B cell (primary cell): Measurements from ENCODE around the gene FEM1B. TPM values are rescaled to one million over a fixed set of nuclear protein-coding genes. Genes with fewer than 3 reads are reported as not detected.

Experiments used
- ATAC-seq: fragments of 200-7000 bp; cut with Tn5 transposase; one replicate; pipeline ENCODE4 v1.10.0; 2021; ENCODE audit warnings: low read depth, mild to moderate bottlenecking, moderate number of reproducible peaks, moderate library complexity
- CTCF ChIA-PET: fragments of 350-600 bp; sonication (Branson Sonifier 250); formaldehyde crosslinking; loops from one replicate; lab custom pipeline; 2021; ENCODE audit warnings: antibody characterized with exemption, inconsistent platforms; lab: Charles Lee
- POLR2A ChIA-PET: fragments of 350-600 bp; sonication (Branson Sonifier 250); formaldehyde crosslinking; loops from one replicate; lab custom pipeline; 2021; ENCODE audit warnings: antibody characterized with exemption; lab: Charles Lee
- DNase-seq: peaks from one replicate; pipeline ENCODE4 v3.0.0; 2013
- H2AFZ ChIP-seq: 2 replicates; pipeline ENCODE4 v1.6.1; 2012; ENCODE audit warnings: mild to moderate bottlenecking, low read depth, low read length; ENCODE audit not compliant: insufficient read depth, poor library complexity, severe bottlenecking
- H3K27ac ChIP-seq, 2 donors: 1 replicate in 1 of 2; 2 replicates in 1 of 2; pipeline ENCODE4 v1.5.1; 2012 to 2013; ENCODE audit warnings: low read length in 2 of 2, mild to moderate bottlenecking in 2 of 2, moderate library complexity in 1 of 2
- H3K27me3 ChIP-seq, 4 experiments: fragments of 200-600 bp in 1 of 4; sonication (generic) in 1 of 4; replicated peaks in 1 of 4; 1 replicate in 2 of 4; 2 replicates in 2 of 4; pipeline versions ENCODE4 v1.6.1 to v1.7.0; 2013 to 2016; ENCODE audit warnings: low read length in 3 of 4, mild to moderate bottlenecking in 2 of 4, mixed read lengths in 1 of 4, moderate library complexity in 1 of 4; ENCODE audit not compliant: insufficient read depth in 4 of 4, control insufficient read depth in 3 of 4; ENCODE audit errors: control extremely low read depth in 1 of 4
- H3K36me3 ChIP-seq, 2 experiments: replicated peaks in 1 of 2; 1 replicate in 1 of 2; 2 replicates in 1 of 2; pipeline versions ENCODE4 v1.6.1 to v1.7.1; 2013; ENCODE audit warnings: low read length in 1 of 2; ENCODE audit not compliant: insufficient read depth in 2 of 2, control insufficient read depth in 1 of 2; ENCODE audit errors: control extremely low read depth in 1 of 2, extremely low read depth in 1 of 2
- H3K4me1 ChIP-seq, 2 donors: fragments of 200-600 bp in 1 of 2; sonication (generic) in 1 of 2; 1 replicate in 1 of 2; 2 replicates in 1 of 2; pipeline versions ENCODE4 v1.5.1 to v1.6.1; 2013 to 2017; ENCODE audit warnings: low read length in 2 of 2; ENCODE audit not compliant: control insufficient read depth in 2 of 2, insufficient read depth in 2 of 2
- H3K4me2 ChIP-seq: replicated peaks from 2 replicates; pipeline ENCODE3; 2012; ENCODE audit warnings: mild to moderate bottlenecking, low read depth, low read length; ENCODE audit not compliant: poor library complexity, severe bottlenecking
- H3K4me3 ChIP-seq, 5 experiments: fragments of 200-600 bp in 1 of 5; sonication (generic) in 1 of 5; 1 replicate in 3 of 5; 2 replicates in 2 of 5; pipeline versions ENCODE4 v1.5.1 to v1.7.0; 2011 to 2016; ENCODE audit warnings: low read length in 4 of 5, mild to moderate bottlenecking in 4 of 5, low read depth in 2 of 5, control low read depth in 1 of 5, moderate library complexity in 1 of 5; ENCODE audit not compliant: insufficient read depth in 1 of 5; ENCODE audit errors: control extremely low read depth in 1 of 5, extremely low read depth in 1 of 5
- H3K79me2 ChIP-seq: fragments of 200-600 bp; sonication (generic); one replicate; pipeline ENCODE4 v1.6.0; 2016; ENCODE audit warnings: low read length; ENCODE audit not compliant: control insufficient read depth, insufficient read depth
- H3K9ac ChIP-seq: fragments of 200-600 bp; sonication (generic); 2 replicates; pipeline ENCODE4 v1.6.1; 2017; ENCODE audit warnings: mild to moderate bottlenecking, low read length, moderate library complexity
- H3K9me3 ChIP-seq, 3 donors: one replicate each; pipeline versions ENCODE4 v1.6.1 to v1.7.1; 2013; ENCODE audit warnings: low read length in 2 of 3; ENCODE audit not compliant: control insufficient read depth in 2 of 3, insufficient read depth in 1 of 3; ENCODE audit errors: control extremely low read depth in 1 of 3
- H4K20me1 ChIP-seq: 2 replicates; pipeline ENCODE4 v1.6.0; 2012; ENCODE audit warnings: mild to moderate bottlenecking, low read length; ENCODE audit not compliant: insufficient read depth, control insufficient read depth, poor library complexity, severe bottlenecking
- H3K27ac Mint-ChIP-seq: one replicate; pipeline ENCODE4 v1.8.0; 2021; ENCODE audit warnings: mixed read lengths
- H3K27me3 Mint-ChIP-seq: one replicate; pipeline ENCODE4 v1.8.0; 2021; ENCODE audit warnings: mixed read lengths
- H3K4me1 Mint-ChIP-seq: one replicate; pipeline ENCODE4 v1.8.0; 2021; ENCODE audit warnings: mixed read lengths
- H3K4me3 Mint-ChIP-seq: one replicate; pipeline ENCODE4 v1.8.0; 2021; ENCODE audit warnings: mixed read lengths
- H3K9me3 Mint-ChIP-seq: one replicate; pipeline ENCODE4 v1.8.0; 2022; ENCODE audit warnings: mixed read lengths; ENCODE audit not compliant: insufficient read depth
- CTCF ChIP-seq: fragments of 200-600 bp; IDR thresholded peaks from one replicate; pipeline ENCODE4 v1.8.0; 2022; ENCODE audit warnings: antibody characterized with exemption, mild to moderate bottlenecking
- EZH2 ChIP-seq: IDR thresholded peaks from 2 replicates; pipeline ENCODE4 v1.6.1; 2012; ENCODE audit warnings: borderline replicate concordance, low read depth, mild to moderate bottlenecking, moderate library complexity, low read length; ENCODE audit not compliant: insufficient read depth, poor library complexity, severe bottlenecking
- WGBS: methylation state at CpG from one replicate; pipeline ENCODE4 v1.1.5; 2013; ENCODE audit warnings: missing lambda C conversion rate; ENCODE audit not compliant: insufficient coverage; 5-methylcytosine and 5-hydroxymethylcytosine counted together
- intact Hi-C: fragments of 100-400 bp; cut with micrococcal nuclease; formaldehyde crosslinking; loops from one replicate; pipeline ENCODE4 v1.10.0; 2022
- polyA plus RNA-seq: library from polyadenylated mRNA; depleted of rRNA; stranded (reverse); fragments of >200 nt; gene quantifications from 2 replicates; pipeline ENCODE4 v1.2.3, GENCODE V29; 2012
- total RNA-seq, 2 donors: library from RNA; stranded (reverse); fragments of 120-200 nt in 1 of 2; gene quantifications; 1 replicate in 1 of 2; 2 replicates in 1 of 2; pipeline versions ENCODE4 v1.2.3 to v1.2.4, GENCODE V29; 2013 to 2022

FEM1B gene
- total and polyA plus RNA-seq, 2 donors (not counting 1 experiment from before 2014, with no cell fraction given), result 13.8 to 52.4 TPM

- Histone ChIP-seq H3K36me3 (no peaks in the 10 kb centered on the region), H3K4me3 (no peak overlapping the region), H3K27me3 (no peaks in the 10 kb centered on the region), H3K79me2 (no peaks in the 10 kb centered on the region), H3K4me1 (no peaks in the 10 kb centered on the region), H3K4me2 (no peak overlapping the region), H3K9me3 (no peaks in the 10 kb centered on the region), H3K27ac (no peak overlapping the region), H2AFZ (no peak overlapping the region), H4K20me1 (no peaks in the 10 kb centered on the region), H3K9ac (no peak overlapping the region)
- intact Hi-C loops, result no loop called here
- ATAC-seq (no peak), DNase-seq (no peak)
- ChIA-PET CTCF (no interaction called here), POLR2A (no interaction called here)
- H3K9me3 Mint-ChIP-seq, result no peaks in the 10 kb centered on the region
- no peak overlapping the region for H3K4me3 Mint-ChIP-seq
- TF ChIP-seq EZH2 (no peak), CTCF (no peak)
- H3K27ac Mint-ChIP-seq, result no peak overlapping the region
- H3K4me1 Mint-ChIP-seq, result no peaks in the 10 kb centered on the region
- H3K27me3 Mint-ChIP-seq, result peaks cover 13% of the 10 kb centered on the region
- WGBS, result no CpG with 5 or more reads among the region's 1 CpG
These were observed 37.5 kb downstream of the FEM1B start for GRCh38 chr15:68315035-68315434.

- Histone ChIP-seq H3K27me3 (no peaks in the 10 kb centered on the region), H3K36me3 (no peaks in the 10 kb centered on the region), H3K27ac (no peak overlapping the region), H3K79me2 (no peaks in the 10 kb centered on the region), H4K20me1 (no peaks in the 10 kb centered on the region), H3K4me2 (no peak overlapping the region), H3K4me1 (no peaks in the 10 kb centered on the region), H3K4me3 (no peak overlapping the region), H2AFZ (no peak overlapping the region), H3K9ac (no peak overlapping the region), H3K9me3 (no peaks in the 10 kb centered on the region)
- Mint-ChIP-seq H3K27me3 (peaks cover 13% of the 10 kb centered on the region), H3K4me1 (no peaks in the 10 kb centered on the region), H3K4me3 (no peak overlapping the region), H3K27ac (no peak overlapping the region), H3K9me3 (no peaks in the 10 kb centered on the region)
- TF ChIP-seq EZH2, result no peak
- no peak for TF ChIP-seq CTCF
- ChIA-PET CTCF (interaction anchor here (1.2 to 1.5 kb wide), 2 partner anchors 16 to 62 kb away, joined by 4 to 7 read pairs; no protein-coding TSS in a partner anchor), POLR2A (no interaction called here)
- 96% methylated on average over 4 of the region's 11 CpGs for WGBS
- no peak for ATAC-seq
- intact Hi-C loops, result no loop called here
- no peak for DNase-seq
These were observed 38.0 kb downstream of the FEM1B start for GRCh38 chr15:68315495-68316031.
